Activated CD8-positive, alpha-beta T cell treated with anti-CD3 and anti-CD28 coated beads for 36 hours (primary cell): ENCODE results near the gene SCN9A. TPM values are rescaled to one million over a fixed set of nuclear protein-coding genes. Genes with fewer than 3 reads are reported as not detected.

Experiments
- ATAC-seq: fragments of 200-7000 bp; cut with Tn5 transposase; one replicate; pipeline ENCODE4 v1.10.0; 2021; ENCODE audit warnings: mild to moderate bottlenecking, moderate library complexity
- CTCF ChIA-PET: fragments of 350-600 bp; sonication (Branson Sonifier 250); formaldehyde crosslinking; loops from one replicate; lab custom pipeline; 2021; ENCODE audit warnings: antibody characterized with exemption; lab: Charles Lee
- POLR2A ChIA-PET: fragments of 350-600 bp; sonication (Branson Sonifier 250); formaldehyde crosslinking; loops from one replicate; lab custom pipeline; 2021; ENCODE audit warnings: antibody characterized with exemption; lab: Charles Lee
- DNase-seq: peaks from one replicate; pipeline ENCODE4 v3.0.0-alpha.2; 2020
- H3K27ac Mint-ChIP-seq: one replicate; pipeline ENCODE4 v1.8.0; 2021; ENCODE audit warnings: mild to moderate bottlenecking, mixed read lengths
- H3K27me3 Mint-ChIP-seq: one replicate; pipeline ENCODE4 v1.8.0; 2021; ENCODE audit warnings: mixed read lengths
- H3K36me3 Mint-ChIP-seq: one replicate; pipeline ENCODE4 v1.8.0; 2021; ENCODE audit warnings: low read depth, mixed read lengths
- H3K4me1 Mint-ChIP-seq: one replicate; pipeline ENCODE4 v1.8.0; 2021; ENCODE audit warnings: low read depth, mixed read lengths
- H3K4me3 Mint-ChIP-seq: one replicate; pipeline ENCODE4 v1.8.0; 2021; ENCODE audit warnings: mild to moderate bottlenecking, moderate library complexity, mixed read lengths
- H3K9me3 Mint-ChIP-seq: one replicate; pipeline ENCODE4 v1.8.0; 2021; ENCODE audit warnings: mixed read lengths
- intact Hi-C: fragments of 100-400 bp; cut with micrococcal nuclease; formaldehyde crosslinking; loops from one replicate; pipeline ENCODE4 v1.10.0; 2022
- total RNA-seq, 2 experiments: library from RNA; stranded (reverse); gene quantifications; one replicate each; pipeline ENCODE4 v1.2.3, GENCODE V29; 2021
- TF ChIP-seq, protein P1 (sequence below): fragments of 200-600 bp; IDR thresholded peaks from one replicate; pipeline ENCODE4 v1.8.0; 2022; ENCODE audit warnings: antibody characterized with exemption, mild to moderate bottlenecking

The SCN9A gene
- total RNA-seq, 2 experiments from 2014 or later: not detected

- TF ChIP-seq, protein P1, sequence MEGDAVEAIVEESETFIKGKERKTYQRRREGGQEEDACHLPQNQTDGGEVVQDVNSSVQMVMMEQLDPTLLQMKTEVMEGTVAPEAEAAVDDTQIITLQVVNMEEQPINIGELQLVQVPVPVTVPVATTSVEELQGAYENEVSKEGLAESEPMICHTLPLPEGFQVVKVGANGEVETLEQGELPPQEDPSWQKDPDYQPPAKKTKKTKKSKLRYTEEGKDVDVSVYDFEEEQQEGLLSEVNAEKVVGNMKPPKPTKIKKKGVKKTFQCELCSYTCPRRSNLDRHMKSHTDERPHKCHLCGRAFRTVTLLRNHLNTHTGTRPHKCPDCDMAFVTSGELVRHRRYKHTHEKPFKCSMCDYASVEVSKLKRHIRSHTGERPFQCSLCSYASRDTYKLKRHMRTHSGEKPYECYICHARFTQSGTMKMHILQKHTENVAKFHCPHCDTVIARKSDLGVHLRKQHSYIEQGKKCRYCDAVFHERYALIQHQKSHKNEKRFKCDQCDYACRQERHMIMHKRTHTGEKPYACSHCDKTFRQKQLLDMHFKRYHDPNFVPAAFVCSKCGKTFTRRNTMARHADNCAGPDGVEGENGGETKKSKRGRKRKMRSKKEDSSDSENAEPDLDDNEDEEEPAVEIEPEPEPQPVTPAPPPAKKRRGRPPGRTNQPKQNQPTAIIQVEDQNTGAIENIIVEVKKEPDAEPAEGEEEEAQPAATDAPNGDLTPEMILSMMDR: no peak
- DNase-seq (no peak), ATAC-seq (no peak)
- Mint-ChIP-seq H3K9me3 (no peaks in the 10 kb centered on the region), H3K4me1 (no peaks in the 10 kb centered on the region), H3K36me3 (no peaks in the 10 kb centered on the region), H3K27ac (no peak overlapping the region), H3K27me3 (no peaks in the 10 kb centered on the region), H3K4me3 (no peak overlapping the region)
- intact Hi-C loops: no loop called here
- ChIA-PET POLR2A (no interaction called here), CTCF (no interaction called here)
Measured at GRCh38 chr2:166338831-166339339, 36.9 kb downstream of the SCN9A start.

- POLR2A ChIA-PET: no interaction called here
- Mint-ChIP-seq H3K36me3 (no peaks in the 10 kb centered on the region), H3K4me1 (no peaks in the 10 kb centered on the region), H3K4me3 (no peak overlapping the region), H3K27ac (no peak overlapping the region), H3K9me3 (no peaks in the 10 kb centered on the region), H3K27me3 (no peaks in the 10 kb centered on the region)
- ATAC-seq (no peak), DNase-seq (no peak)
- CTCF ChIA-PET: interaction anchor here (1.0 kb wide), 1 partner anchor 38 kb away, joined by 3 read pairs; the partner anchor contains the start of gene SCN9A
- TF ChIP-seq, protein P1: no peak
- intact Hi-C loops: no loop called here
Measured at GRCh38 chr2:166337932-166338331, 37.8 kb downstream of the SCN9A start.

GRCh38 chr2:166335284-166335683, 40.5 kb downstream of the SCN9A start:
- Mint-ChIP-seq H3K27ac (no peak overlapping the region), H3K27me3 (no peaks in the 10 kb centered on the region), H3K4me3 (no peak overlapping the region), H3K4me1 (no peaks in the 10 kb centered on the region), H3K36me3 (no peaks in the 10 kb centered on the region), H3K9me3 (no peaks in the 10 kb centered on the region)
- ATAC-seq (no peak), DNase-seq (no peak)
- CTCF ChIA-PET: no interaction called here
- intact Hi-C loops: no loop called here
- TF ChIP-seq, protein P1: no peak
- POLR2A ChIA-PET: no interaction called here

GRCh38 chr2:166334805-166335204, 40.9 kb downstream of the SCN9A start:
- ChIA-PET CTCF (no interaction called here), POLR2A (no interaction called here)
- DNase-seq (no peak), ATAC-seq (no peak)
- TF ChIP-seq, protein P1: no peak
- intact Hi-C loops: no loop called here
- H3K27ac Mint-ChIP-seq: no peak overlapping the region
- no peak overlapping the region for H3K4me3 Mint-ChIP-seq
- H3K4me1 Mint-ChIP-seq: no peaks in the 10 kb centered on the region
- no peaks in the 10 kb centered on the region for H3K9me3 Mint-ChIP-seq
- no peaks in the 10 kb centered on the region for H3K27me3 Mint-ChIP-seq
- H3K36me3 Mint-ChIP-seq: no peaks in the 10 kb centered on the region

- Mint-ChIP-seq H3K4me3 (no peak overlapping the region), H3K27me3 (no peaks in the 10 kb centered on the region), H3K9me3 (no peaks in the 10 kb centered on the region), H3K36me3 (no peaks in the 10 kb centered on the region), H3K4me1 (no peaks in the 10 kb centered on the region), H3K27ac (no peak overlapping the region)
- no peak for DNase-seq
- ATAC-seq: no peak
- CTCF ChIA-PET: interaction anchor here (1.2 kb wide), 1 partner anchor 21 kb away, joined by 3 read pairs; no protein-coding TSS in a partner anchor
- intact Hi-C loops: no loop called here
- TF ChIP-seq, protein P1: no peak
- POLR2A ChIA-PET: no interaction called here
Measured at GRCh38 chr2:166333801-166334200, 41.9 kb downstream of the SCN9A start.
